ENCODE measurements around the gene ZNF195.

The ZNF195 gene

DNA sequence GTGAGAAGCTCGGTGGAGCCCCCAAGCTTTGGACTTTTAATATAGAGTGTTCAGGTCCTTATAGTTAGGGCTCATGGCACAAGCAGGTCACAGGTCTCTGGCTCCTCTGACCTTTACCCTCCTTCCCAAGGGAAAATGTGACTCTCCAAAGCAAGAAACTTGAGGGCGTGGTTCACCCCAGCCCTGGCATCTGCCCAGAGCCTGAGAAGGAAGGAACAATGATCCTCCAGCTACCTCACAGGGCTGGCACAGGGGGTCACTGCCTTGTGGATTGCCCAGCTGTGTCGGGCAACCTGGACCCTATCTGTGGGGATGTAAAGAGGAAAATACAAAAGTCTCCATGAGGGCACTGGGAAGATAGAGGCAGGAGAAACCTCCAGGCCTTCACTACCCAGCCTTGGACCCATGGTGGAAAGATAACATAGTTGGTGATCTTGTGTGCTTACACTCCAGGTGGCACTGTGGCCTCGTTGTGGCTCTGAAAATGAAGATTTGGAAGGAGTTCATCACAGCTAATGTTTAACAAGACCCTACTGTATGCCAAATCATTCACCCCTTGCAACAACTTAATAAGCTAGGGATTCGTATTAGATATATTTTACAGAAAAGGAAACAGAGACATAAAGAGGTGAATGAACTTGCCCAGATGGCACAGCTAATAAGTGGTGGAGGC, 3.8 kb upstream of the ZNF195 start:
- no peak for TF ChIP-seq CTCF (IDR thresholded peaks at IDR 0.05; ENCODE audit: control insufficient read depth, extremely low read depth, insufficient read depth)
- H3K4me3 ChIP-seq (ENCODE audit: low read depth, low read length), result no peak overlapping the region
- DNase-seq (ENCODE audit: low read depth), result no peak

DNA sequence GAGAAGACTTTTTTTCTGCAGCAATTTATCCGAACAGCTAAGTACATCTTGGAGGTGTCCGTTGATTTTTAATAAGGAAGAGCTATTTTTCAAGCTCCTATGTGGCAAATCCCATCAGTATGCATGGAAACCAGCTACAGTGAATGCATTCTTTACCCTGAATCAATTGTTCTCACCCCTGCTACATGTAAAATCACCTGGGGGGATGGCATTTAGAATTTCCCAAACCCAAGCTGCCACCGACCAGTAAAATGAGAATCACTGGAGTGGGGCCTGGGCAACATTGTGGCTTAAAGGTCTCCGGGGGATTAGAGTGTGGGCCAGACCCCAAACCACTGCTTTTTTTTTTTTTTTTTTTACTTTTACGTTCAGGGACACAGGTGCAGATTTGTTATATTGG, 2.8 kb upstream of the ZNF195 start:
- H3K4me3 ChIP-seq (ENCODE audit: low read depth, low read length), result no peak overlapping the region
- TF ChIP-seq CTCF (IDR thresholded peaks at IDR 0.05; ENCODE audit: control insufficient read depth, extremely low read depth, insufficient read depth), result no peak
- DNase-seq (ENCODE audit: low read depth), result no peak

DNA sequence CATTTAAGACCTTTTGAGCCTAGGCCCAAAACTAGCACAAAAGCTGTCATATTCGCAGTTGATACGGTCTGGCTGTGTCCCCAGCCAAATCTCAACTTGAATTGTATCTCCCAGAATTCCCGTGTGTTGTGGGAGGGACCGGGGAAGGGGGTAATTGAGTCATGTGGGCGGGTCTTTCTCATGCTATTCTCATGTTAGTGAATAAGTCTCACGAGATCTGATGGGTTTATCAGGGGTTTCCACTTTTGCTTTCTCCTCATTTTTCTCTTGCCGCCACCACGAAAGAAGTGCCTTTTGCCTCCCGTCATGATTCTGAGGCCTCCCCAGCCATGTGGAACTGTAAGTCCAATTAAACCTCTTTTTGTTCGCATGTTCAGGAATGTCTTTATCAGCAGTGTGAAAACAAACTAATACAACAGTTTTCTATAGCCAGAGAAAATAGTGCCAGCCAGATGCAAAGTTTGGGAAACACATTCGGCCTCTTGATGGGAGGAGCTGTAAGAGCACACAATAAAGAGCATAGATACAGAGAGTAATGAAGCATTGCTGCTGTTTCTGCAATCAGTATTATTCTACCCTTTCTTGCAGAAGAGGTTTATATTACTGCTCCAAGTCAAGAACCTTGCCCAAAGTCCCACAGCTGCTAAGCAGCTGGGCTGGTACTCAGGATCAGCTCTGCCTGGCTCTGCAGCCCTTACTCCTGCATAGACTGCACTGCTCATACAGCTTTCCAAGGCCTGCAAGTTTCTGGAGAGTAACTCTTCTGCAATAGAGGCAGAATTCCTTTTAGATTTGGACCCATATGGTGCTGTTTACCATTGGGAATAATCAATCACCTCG, 2.0 kb upstream of the ZNF195 start:
- no peak for TF ChIP-seq CTCF (IDR thresholded peaks at IDR 0.05; ENCODE audit: control insufficient read depth, extremely low read depth, insufficient read depth)
- no peak for DNase-seq (ENCODE audit: low read depth)
- no peak overlapping the region for H3K4me3 ChIP-seq (ENCODE audit: low read depth, low read length)

GRCh38 chr11:3375552-3375951, 3.4 kb downstream of the ZNF195 start:
- no peak for TF ChIP-seq CTCF (IDR thresholded peaks at IDR 0.05; ENCODE audit: control insufficient read depth, extremely low read depth, insufficient read depth)
- no peak overlapping the region for H3K4me3 ChIP-seq (ENCODE audit: low read depth, low read length)
- no peak for DNase-seq (ENCODE audit: low read depth)

DNA sequence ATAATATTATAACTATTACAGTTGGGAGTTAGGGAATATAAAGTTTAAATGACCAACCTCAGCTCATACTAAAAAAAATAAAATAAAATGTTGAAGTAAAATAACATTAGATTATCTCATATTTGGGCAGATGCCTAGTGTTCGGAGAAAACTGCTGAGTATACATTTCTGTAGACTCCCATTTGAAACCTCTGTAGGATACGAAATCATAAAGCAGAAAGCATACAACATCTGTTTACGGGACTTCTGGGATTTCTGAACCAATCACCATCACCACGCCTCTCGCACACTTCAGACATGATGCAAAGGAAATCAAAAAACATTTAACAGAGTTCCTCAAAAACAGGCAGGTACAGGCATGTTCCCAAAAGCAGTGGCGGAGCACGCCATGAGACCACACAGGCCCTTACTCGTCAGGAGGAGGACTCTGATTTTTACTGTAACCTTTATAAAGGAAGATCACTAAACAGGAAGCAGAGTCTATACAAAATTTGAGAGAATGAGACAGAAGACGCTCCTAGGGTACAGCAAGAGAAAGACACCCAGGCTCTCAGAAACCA, 8.6 kb downstream of the ZNF195 start:
- H3K4me3 ChIP-seq (ENCODE audit: low read depth, low read length), result no peak overlapping the region
- TF ChIP-seq CTCF (IDR thresholded peaks at IDR 0.05; ENCODE audit: control insufficient read depth, extremely low read depth, insufficient read depth), result no peak

DNA sequence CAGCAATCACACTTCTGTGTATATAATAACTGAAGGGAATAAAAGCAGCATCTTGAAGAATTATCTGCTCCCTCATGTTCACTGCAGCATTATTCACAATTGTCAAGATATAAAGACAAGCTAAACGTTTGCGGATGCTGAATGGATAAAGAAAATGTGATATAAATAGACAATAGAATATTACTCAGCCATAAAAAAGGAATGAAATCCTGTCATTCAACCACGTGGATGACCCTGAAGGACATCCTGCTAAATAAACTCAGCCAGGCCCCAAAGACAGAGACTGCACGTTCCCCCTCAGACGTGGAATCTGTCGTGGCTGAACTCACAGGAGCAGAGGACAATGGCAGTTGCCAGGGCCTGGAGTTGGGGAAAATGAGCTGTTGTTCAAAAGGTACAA, 9.6 kb downstream of the ZNF195 start:
- TF ChIP-seq CTCF (IDR thresholded peaks at IDR 0.05; ENCODE audit: control insufficient read depth, extremely low read depth, insufficient read depth), result no peak
- no peak overlapping the region for H3K4me3 ChIP-seq (ENCODE audit: low read depth, low read length)
- DNase-seq (ENCODE audit: low read depth), result no peak

More for the DNA sequence above, 8.6 kb downstream of the ZNF195 start:
- DNase-seq (ENCODE audit: low read depth), result no peak
